T-helper 2 cell treated with Interferon-gamma antibody and Interleukin-4, amounts not matched to agents 5 μg/mL and 100 μg/mL, for 36 hours (primary cell): ENCODE data around the gene DCC.

ENCODE experiments used
- DNase-seq: peaks from one replicate; pipeline ENCODE4 v3.0.0; 2021; ENCODE audit warnings: low spot score
- H3K27ac Mint-ChIP-seq: one replicate; pipeline ENCODE4 v1.8.0; 2021; ENCODE audit warnings: mild to moderate bottlenecking, mixed read lengths
- H3K27me3 Mint-ChIP-seq: one replicate; pipeline ENCODE4 v1.8.0; 2021; ENCODE audit warnings: low read depth, mixed read lengths
- H3K36me3 Mint-ChIP-seq: one replicate; pipeline ENCODE4 v1.8.0; 2021; ENCODE audit warnings: low read depth, mixed read lengths
- H3K4me1 Mint-ChIP-seq: one replicate; pipeline ENCODE4 v1.8.0; 2021; ENCODE audit warnings: low read depth, mixed read lengths
- H3K4me3 Mint-ChIP-seq: one replicate; pipeline ENCODE4 v1.8.0; 2022; ENCODE audit warnings: mild to moderate bottlenecking, moderate library complexity, mixed read lengths
- H3K9me3 Mint-ChIP-seq: one replicate; pipeline ENCODE4 v1.8.0; 2021; ENCODE audit warnings: mixed read lengths

DCC gene

GRCh38 chr18:52339891-52340371, at the start of gene DCC:
TSS of gene DCC (plus strand) at chr18:52340197. CDS start at chr18:52340788, 591 bp downstream.
- Mint-ChIP-seq H3K27me3 (peaks cover 28% of the 10 kb centered on the region), H3K4me3 (no peak within 1 kb of the TSS), H3K4me1 (no peaks in the 10 kb centered on the region), H3K36me3 (no peaks in the 10 kb centered on the region), H3K27ac (no peak within 1 kb of the TSS), H3K9me3 (no peaks in the 10 kb centered on the region)
- no peak for DNase-seq

- no peak for DNase-seq
- no peak overlapping the region for H3K27ac Mint-ChIP-seq
- H3K36me3 Mint-ChIP-seq = no peaks in the 10 kb centered on the region
- H3K9me3 Mint-ChIP-seq = peaks cover 12% of the 10 kb centered on the region
- no peaks in the 10 kb centered on the region for H3K4me1 Mint-ChIP-seq
- H3K4me3 Mint-ChIP-seq = no peak overlapping the region
- H3K27me3 Mint-ChIP-seq = no peaks in the 10 kb centered on the region
These were observed 29.3 kb upstream of the DCC start for GRCh38 chr18:52310651-52311050.

- Mint-ChIP-seq H3K36me3 (no peaks in the 10 kb centered on the region), H3K27me3 (no peaks in the 10 kb centered on the region), H3K27ac (no peak overlapping the region), H3K4me1 (no peaks in the 10 kb centered on the region), H3K4me3 (no peak overlapping the region), H3K9me3 (peaks cover 12% of the 10 kb centered on the region)
- no peak for DNase-seq
These were observed 28.7 kb upstream of the DCC start for GRCh38 chr18:52311331-52311730.

GRCh38 chr18:52312346-52312745, 27.7 kb upstream of the DCC start:
- no peaks in the 10 kb centered on the region for H3K4me1 Mint-ChIP-seq
- H3K4me3 Mint-ChIP-seq = no peak overlapping the region
- DNase-seq = no peak
- no peak overlapping the region for H3K27ac Mint-ChIP-seq
- no peaks in the 10 kb centered on the region for H3K27me3 Mint-ChIP-seq
- H3K9me3 Mint-ChIP-seq = peaks cover 7% of the 10 kb centered on the region
- no peaks in the 10 kb centered on the region for H3K36me3 Mint-ChIP-seq

- no peak overlapping the region for H3K4me3 Mint-ChIP-seq
- H3K9me3 Mint-ChIP-seq = peaks cover 7% of the 10 kb centered on the region
- H3K27me3 Mint-ChIP-seq = no peaks in the 10 kb centered on the region
These were observed 26.8 kb upstream of the DCC start for GRCh38 chr18:52313213-52313612.

GRCh38 chr18:52319424-52319983, 20.5 kb upstream of the DCC start:
- no peak for DNase-seq
- no peaks in the 10 kb centered on the region for H3K27me3 Mint-ChIP-seq
- H3K27ac Mint-ChIP-seq = no peak overlapping the region
- H3K4me3 Mint-ChIP-seq = no peak overlapping the region
- peaks cover 3% of the 10 kb centered on the region for H3K9me3 Mint-ChIP-seq
- no peaks in the 10 kb centered on the region for H3K4me1 Mint-ChIP-seq
- H3K36me3 Mint-ChIP-seq = no peaks in the 10 kb centered on the region

More at GRCh38 chr18:52313213-52313612, 26.8 kb upstream of the DCC start:
- no peak for DNase-seq
- Mint-ChIP-seq H3K27ac (no peak overlapping the region), H3K36me3 (no peaks in the 10 kb centered on the region), H3K4me1 (no peaks in the 10 kb centered on the region)

- Mint-ChIP-seq H3K4me1 (no peaks in the 10 kb centered on the region), H3K4me3 (no peak overlapping the region), H3K27ac (no peak overlapping the region), H3K36me3 (no peaks in the 10 kb centered on the region), H3K27me3 (no peaks in the 10 kb centered on the region), H3K9me3 (no peaks in the 10 kb centered on the region)
- no peak for DNase-seq
These were observed 17.7 kb upstream of the DCC start for GRCh38 chr18:52322307-52322706.

GRCh38 chr18:52323802-52324201, 16.2 kb upstream of the DCC start:
- no peaks in the 10 kb centered on the region for H3K27me3 Mint-ChIP-seq
- H3K4me1 Mint-ChIP-seq = no peaks in the 10 kb centered on the region
- no peak for DNase-seq
- H3K36me3 Mint-ChIP-seq = no peaks in the 10 kb centered on the region
- H3K4me3 Mint-ChIP-seq = no peak overlapping the region
- H3K9me3 Mint-ChIP-seq = no peaks in the 10 kb centered on the region
- H3K27ac Mint-ChIP-seq = no peak overlapping the region

GRCh38 chr18:52325997-52326396, 14.0 kb upstream of the DCC start:
- Mint-ChIP-seq H3K27ac (no peak overlapping the region), H3K9me3 (no peaks in the 10 kb centered on the region), H3K27me3 (no peaks in the 10 kb centered on the region), H3K4me1 (no peaks in the 10 kb centered on the region), H3K36me3 (no peaks in the 10 kb centered on the region), H3K4me3 (no peak overlapping the region)
- DNase-seq = no peak

GRCh38 chr18:52333860-52334259, 6.1 kb upstream of the DCC start:
- H3K9me3 Mint-ChIP-seq = no peaks in the 10 kb centered on the region
- no peak overlapping the region for H3K4me3 Mint-ChIP-seq
- no peak overlapping the region for H3K27ac Mint-ChIP-seq
- no peaks in the 10 kb centered on the region for H3K36me3 Mint-ChIP-seq
- DNase-seq = no peak
- no peaks in the 10 kb centered on the region for H3K27me3 Mint-ChIP-seq
- H3K4me1 Mint-ChIP-seq = no peaks in the 10 kb centered on the region

GRCh38 chr18:52334307-52334706, 5.7 kb upstream of the DCC start:
- no peak for DNase-seq
- Mint-ChIP-seq H3K9me3 (no peaks in the 10 kb centered on the region), H3K4me1 (no peaks in the 10 kb centered on the region), H3K27ac (no peak overlapping the region), H3K36me3 (no peaks in the 10 kb centered on the region), H3K4me3 (no peak overlapping the region), H3K27me3 (peaks cover 4% of the 10 kb centered on the region)

- Mint-ChIP-seq H3K27me3 (peaks cover 7% of the 10 kb centered on the region), H3K4me3 (no peak overlapping the region), H3K9me3 (no peaks in the 10 kb centered on the region), H3K4me1 (no peaks in the 10 kb centered on the region), H3K27ac (no peak overlapping the region), H3K36me3 (no peaks in the 10 kb centered on the region)
- no peak for DNase-seq
These were observed 5.1 kb upstream of the DCC start for GRCh38 chr18:52334896-52335295.

GRCh38 chr18:52337276-52337675, 2.7 kb upstream of the DCC start:
- no peak overlapping the region for H3K27ac Mint-ChIP-seq
- H3K36me3 Mint-ChIP-seq = no peaks in the 10 kb centered on the region
- no peaks in the 10 kb centered on the region for H3K9me3 Mint-ChIP-seq
- DNase-seq = no peak
- H3K4me1 Mint-ChIP-seq = no peaks in the 10 kb centered on the region
- H3K27me3 Mint-ChIP-seq = peaks cover 28% of the 10 kb centered on the region
- H3K4me3 Mint-ChIP-seq = no peak overlapping the region

GRCh38 chr18:52340406-52341102, 557 bp downstream of the DCC start:
- H3K9me3 Mint-ChIP-seq = no peaks in the 10 kb centered on the region
- H3K27me3 Mint-ChIP-seq = peaks cover 28% of the 10 kb centered on the region
- no peaks in the 10 kb centered on the region for H3K4me1 Mint-ChIP-seq
- H3K4me3 Mint-ChIP-seq = no peak overlapping the region
- H3K27ac Mint-ChIP-seq = no peak overlapping the region
- no peak for DNase-seq
- no peaks in the 10 kb centered on the region for H3K36me3 Mint-ChIP-seq

- Mint-ChIP-seq H3K27me3 (peaks cover 28% of the 10 kb centered on the region), H3K9me3 (no peaks in the 10 kb centered on the region), H3K4me3 (no peak overlapping the region), H3K4me1 (no peaks in the 10 kb centered on the region), H3K27ac (no peak overlapping the region), H3K36me3 (no peaks in the 10 kb centered on the region)
- DNase-seq = no peak
These were observed 1.1 kb downstream of the DCC start for GRCh38 chr18:52341103-52341432.
